Chondrocyte (in vitro differentiated cells): ENCODE data around the gene LZTS3. TPM values are rescaled to one million over a fixed set of nuclear protein-coding genes. Genes with fewer than 3 reads are reported as not detected.

ENCODE experiments used
- DNase-seq: peaks from one replicate; pipeline ENCODE4 v3.0.0; 2021; ENCODE audit warnings: mixed read lengths, low spot score
- H3K27ac Mint-ChIP-seq: one replicate; pipeline ENCODE4 v1.8.0; 2021; ENCODE audit warnings: mild to moderate bottlenecking, moderate library complexity, mixed read lengths; ENCODE audit not compliant: unreplicated experiment
- H3K27me3 Mint-ChIP-seq: 2 replicates; pipeline ENCODE4 v1.8.0; 2021; ENCODE audit warnings: low read depth, mixed read lengths
- H3K36me3 Mint-ChIP-seq: 2 replicates; pipeline ENCODE4 v1.8.0; 2021; ENCODE audit warnings: low read depth, mixed read lengths
- H3K4me1 Mint-ChIP-seq: 2 replicates; pipeline ENCODE4 v1.8.0; 2021; ENCODE audit warnings: low read depth, mild to moderate bottlenecking, mixed read lengths
- H3K4me3 Mint-ChIP-seq: one replicate; pipeline ENCODE4 v1.8.0; 2021; ENCODE audit warnings: mild to moderate bottlenecking, moderate library complexity, mixed read lengths; ENCODE audit not compliant: unreplicated experiment
- H3K9me3 Mint-ChIP-seq: 2 replicates; pipeline ENCODE4 v1.8.0; 2021; ENCODE audit warnings: low read depth, mixed read lengths
- total RNA-seq: library from RNA; stranded (reverse); gene quantifications from 3 replicates; pipeline ENCODE4 v1.2.1, GENCODE V29; 2021
- TF ChIP-seq, protein P1 (sequence below): fragments of 200-600 bp; sonication (generic); IDR thresholded peaks from 2 replicates; pipeline ENCODE4 v1.5.0; 2021; ENCODE audit warnings: antibody characterized with exemption, mild to moderate bottlenecking, moderate library complexity

The LZTS3 gene
- total RNA-seq, 1 donor from 2014 or later: 8.1 TPM

- Mint-ChIP-seq H3K9me3 (no peaks in the 10 kb centered on the region), H3K4me1 (peaks cover 7% of the 10 kb centered on the region), H3K36me3 (peaks cover 2% of the 10 kb centered on the region), H3K27ac (no peak overlapping the region), H3K4me3 (no peak overlapping the region), H3K27me3 (no peaks in the 10 kb centered on the region)
- TF ChIP-seq, protein P1, sequence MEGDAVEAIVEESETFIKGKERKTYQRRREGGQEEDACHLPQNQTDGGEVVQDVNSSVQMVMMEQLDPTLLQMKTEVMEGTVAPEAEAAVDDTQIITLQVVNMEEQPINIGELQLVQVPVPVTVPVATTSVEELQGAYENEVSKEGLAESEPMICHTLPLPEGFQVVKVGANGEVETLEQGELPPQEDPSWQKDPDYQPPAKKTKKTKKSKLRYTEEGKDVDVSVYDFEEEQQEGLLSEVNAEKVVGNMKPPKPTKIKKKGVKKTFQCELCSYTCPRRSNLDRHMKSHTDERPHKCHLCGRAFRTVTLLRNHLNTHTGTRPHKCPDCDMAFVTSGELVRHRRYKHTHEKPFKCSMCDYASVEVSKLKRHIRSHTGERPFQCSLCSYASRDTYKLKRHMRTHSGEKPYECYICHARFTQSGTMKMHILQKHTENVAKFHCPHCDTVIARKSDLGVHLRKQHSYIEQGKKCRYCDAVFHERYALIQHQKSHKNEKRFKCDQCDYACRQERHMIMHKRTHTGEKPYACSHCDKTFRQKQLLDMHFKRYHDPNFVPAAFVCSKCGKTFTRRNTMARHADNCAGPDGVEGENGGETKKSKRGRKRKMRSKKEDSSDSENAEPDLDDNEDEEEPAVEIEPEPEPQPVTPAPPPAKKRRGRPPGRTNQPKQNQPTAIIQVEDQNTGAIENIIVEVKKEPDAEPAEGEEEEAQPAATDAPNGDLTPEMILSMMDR: no peak
- DNase-seq: no peak
Measured at GRCh38 chr20:3134151-3134550, 39.2 kb downstream of the LZTS3 start.

- no peak overlapping the region for H3K4me3 Mint-ChIP-seq
- peak overlapping the region; percentile 54 for H3K27ac Mint-ChIP-seq
- peaks cover under 1% of the 10 kb centered on the region for H3K36me3 Mint-ChIP-seq
- TF ChIP-seq, protein P1: no peak
- H3K4me1 Mint-ChIP-seq: peaks cover 7% of the 10 kb centered on the region
- DNase-seq: no peak
- H3K27me3 Mint-ChIP-seq: no peaks in the 10 kb centered on the region
- H3K9me3 Mint-ChIP-seq: no peaks in the 10 kb centered on the region
Measured at GRCh38 chr20:3133155-3133554, 40.2 kb downstream of the LZTS3 start.

DNA sequence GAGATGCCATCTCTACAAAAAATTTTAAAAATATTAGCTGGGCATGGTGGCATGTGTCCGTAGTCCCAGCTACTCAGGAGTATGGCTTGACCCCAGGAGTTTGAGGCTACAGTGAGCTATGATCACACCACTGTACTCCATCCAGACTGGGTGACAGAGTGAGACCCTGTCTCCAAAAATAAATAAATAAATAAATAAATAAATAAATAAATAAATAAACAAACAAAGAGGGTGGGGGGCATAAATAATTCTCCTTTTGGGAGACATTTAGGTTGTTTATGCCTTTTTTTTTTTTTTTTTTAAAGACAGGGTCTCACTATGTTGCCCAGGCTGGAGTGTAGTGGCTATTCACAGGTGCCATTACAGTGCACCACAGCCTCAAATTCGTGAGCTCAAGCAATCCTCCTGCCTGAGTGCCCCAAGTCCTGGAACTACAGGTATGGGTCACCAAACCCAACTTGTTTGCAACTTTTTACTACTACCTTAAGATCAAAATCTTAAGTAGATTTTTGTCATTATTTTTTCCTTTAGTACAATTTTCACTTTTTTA is 43.2 kb downstream of the LZTS3 start:
- Mint-ChIP-seq H3K4me1 (peaks cover 7% of the 10 kb centered on the region), H3K9me3 (no peaks in the 10 kb centered on the region), H3K36me3 (peaks cover 2% of the 10 kb centered on the region), H3K27me3 (no peaks in the 10 kb centered on the region), H3K27ac (no peak overlapping the region), H3K4me3 (no peak overlapping the region)
- no peak for DNase-seq
- TF ChIP-seq, protein P1: no peak

- Mint-ChIP-seq H3K27me3 (no peaks in the 10 kb centered on the region), H3K36me3 (peaks cover 2% of the 10 kb centered on the region), H3K4me1 (peaks cover 7% of the 10 kb centered on the region), H3K4me3 (no peak overlapping the region), H3K27ac (no peak overlapping the region), H3K9me3 (no peaks in the 10 kb centered on the region)
- DNase-seq: no peak
- TF ChIP-seq, protein P1: no peak
Measured at GRCh38 chr20:3129094-3129493, 44.3 kb downstream of the LZTS3 start.

DNA sequence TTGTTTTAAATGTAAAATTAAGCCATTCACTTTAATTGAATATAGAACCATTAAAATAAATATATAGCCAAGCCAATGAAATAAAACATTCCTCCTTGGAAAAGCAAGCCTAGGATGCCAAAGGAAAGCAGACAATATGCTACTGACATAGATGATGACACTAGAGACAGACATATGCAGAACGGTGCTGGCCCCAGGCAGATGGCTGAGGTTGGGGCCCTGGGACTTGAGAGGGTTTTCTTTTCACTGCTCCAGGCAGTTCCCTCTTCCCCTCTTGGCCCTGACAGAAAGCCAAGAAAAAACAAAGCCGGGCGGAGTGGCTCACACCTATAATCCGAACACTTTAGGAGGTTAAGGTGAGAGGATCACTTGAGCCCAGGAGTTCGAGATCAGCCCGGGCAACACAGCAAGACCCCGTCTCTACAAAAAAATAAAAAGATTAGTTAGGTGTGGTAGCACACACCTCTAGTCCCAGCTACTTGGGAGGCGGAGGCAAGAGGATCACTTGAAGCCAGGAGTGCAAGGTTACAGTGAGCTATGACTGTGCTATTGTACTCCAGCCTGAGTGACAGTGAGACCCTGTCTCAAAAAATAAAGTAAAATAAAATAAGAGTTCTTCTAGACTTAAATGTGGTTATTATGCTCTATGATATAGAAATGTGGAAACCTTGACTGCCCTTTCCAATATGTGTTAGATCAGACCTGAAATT is 44.9 kb downstream of the LZTS3 start:
- no peak overlapping the region for H3K4me3 Mint-ChIP-seq
- peaks cover 7% of the 10 kb centered on the region for H3K4me1 Mint-ChIP-seq
- peaks cover 3% of the 10 kb centered on the region for H3K36me3 Mint-ChIP-seq
- no peak for DNase-seq
- TF ChIP-seq, protein P1: no peak
- no peaks in the 10 kb centered on the region for H3K27me3 Mint-ChIP-seq
- no peaks in the 10 kb centered on the region for H3K9me3 Mint-ChIP-seq
- H3K27ac Mint-ChIP-seq: no peak overlapping the region
